ENCODE measurements around the gene TRIM69. TPM values are rescaled to one million over a fixed set of nuclear protein-coding genes. Genes with fewer than 3 reads are reported as not detected.
A peak's percentile ranks its signal among the peaks of the same experiment; 100 is the strongest.
"Not testable (repeated sequence)": the region's sequence is repeated elsewhere in the genome, so short reads cannot be mapped to it uniquely, and the experiment has no call there.

The TRIM69 gene
- total and polyA plus RNA-seq, 5 donors from 2014 or later = 38.1 to 61.5 (median 51.4) TPM

DNA sequence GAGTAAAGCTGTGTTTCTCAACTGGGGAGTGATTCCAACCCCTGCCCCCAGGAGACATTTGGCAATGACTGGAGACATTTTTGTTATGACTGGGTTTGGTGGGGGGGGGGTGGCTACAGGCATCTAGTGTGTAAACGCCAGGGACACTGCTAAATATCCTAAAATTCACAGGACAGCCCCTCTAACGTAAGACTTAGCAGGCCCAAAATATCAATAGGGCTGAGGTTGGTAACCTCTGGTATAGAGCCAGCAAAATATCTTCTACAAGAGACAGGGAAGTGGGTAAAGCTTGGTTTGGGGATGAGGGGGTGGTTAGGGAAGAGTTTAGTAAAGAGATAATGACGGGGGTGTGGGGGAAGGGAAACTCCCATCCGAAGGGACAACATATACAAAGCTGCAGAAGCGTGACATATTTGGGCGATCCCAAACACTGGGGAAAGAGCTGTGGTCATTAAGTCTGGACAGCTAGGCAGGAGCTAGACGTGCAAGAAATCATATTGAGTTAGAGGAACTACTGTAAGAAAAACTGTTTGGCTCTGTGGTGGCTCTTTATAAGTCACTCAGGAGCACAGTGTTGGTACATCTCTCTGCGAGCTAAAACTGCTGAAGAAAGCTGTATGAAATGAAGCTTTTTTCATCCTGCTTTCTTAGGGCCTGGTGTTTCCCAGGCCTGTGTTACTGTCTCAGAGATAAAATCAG lies 697 bp upstream of the TRIM69 start:
- H3K4me3 ChIP-seq (ENCODE audit: low read depth, low read length) = peak overlapping the region; percentile 87
- ATAC-seq (ENCODE audit: low read depth in 2 of 2) (peak; percentile 56 to 67), DNase-seq (peak in 2 of 3 donors; percentile 22 to 55)
- H3K4me1 ChIP-seq (ENCODE audit: control insufficient read depth, insufficient read depth, low read length, poor library complexity, severe bottlenecking) = peaks cover 69% of the 10 kb centered on the region
- peak overlapping the region; percentile 87 for H3K27ac ChIP-seq (ENCODE audit: insufficient read depth, low read length, poor library complexity, severe bottlenecking)
- H3K27me3 ChIP-seq (ENCODE audit: control insufficient read depth, insufficient read depth, low read length) = no peaks in the 10 kb centered on the region
- peaks cover 44 to 85% (median 63%) of the 10 kb centered on the region in 4 donors for H3K4me1 Mint-ChIP-seq
- H3K27ac Mint-ChIP-seq = peak overlapping the region; percentile 91 to 99 (median 98)
- H3K36me3 ChIP-seq (ENCODE audit: control insufficient read depth, insufficient read depth, low read length) = peaks cover 6% of the 10 kb centered on the region
- H3K36me3 Mint-ChIP-seq = peaks cover 8% of the 10 kb centered on the region
- peaks cover 0 to 2% (median 0%) of the 10 kb centered on the region in 7 donors for H3K9me3 Mint-ChIP-seq
- H3K9me3 ChIP-seq (ENCODE audit: control insufficient read depth in 2 of 2, low read length in 2 of 2) = no peaks in the 10 kb centered on the region
- H3K27me3 Mint-ChIP-seq = no peaks in the 10 kb centered on the region
- H3K4me3 Mint-ChIP-seq = peak overlapping the region; percentile 85 to 97 (median 90)

DNA sequence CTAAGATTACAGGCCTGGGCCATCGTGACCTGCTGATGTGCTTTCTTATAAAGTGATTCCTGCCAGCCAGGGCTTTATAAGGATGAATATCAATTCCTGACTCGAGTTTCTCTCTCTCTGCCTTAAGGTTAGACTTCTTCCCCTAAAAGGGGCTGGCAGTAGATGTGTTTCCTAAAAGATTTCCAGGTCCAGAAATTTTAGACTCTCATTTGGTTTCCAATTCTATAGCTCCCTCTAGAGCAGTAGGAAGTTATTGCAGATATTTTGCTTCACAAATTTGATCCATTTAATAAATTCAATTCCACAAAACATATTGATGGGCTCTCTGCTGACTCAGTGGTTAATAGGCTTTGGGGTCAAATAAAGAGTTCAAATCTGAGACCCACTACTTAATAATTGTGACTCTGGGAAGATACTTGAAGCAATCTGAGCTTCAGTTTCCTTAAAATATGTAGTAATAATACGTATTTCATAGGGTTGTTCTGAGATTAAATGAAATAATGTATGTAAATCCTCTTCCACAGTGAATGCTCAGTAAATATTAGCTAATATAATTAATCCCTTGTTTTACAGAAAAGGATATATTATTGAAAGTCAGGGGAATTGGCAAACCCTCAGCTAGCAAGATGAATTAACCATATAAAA lies 2.1 kb downstream of the TRIM69 start:
- Histone ChIP-seq H3K36me3 (ENCODE audit: control insufficient read depth, insufficient read depth, low read length) (no peaks in the 10 kb centered on the region), H3K9me3 (ENCODE audit: control insufficient read depth in 2 of 2, low read length in 2 of 2) (no peaks in the 10 kb centered on the region), H3K27ac (ENCODE audit: insufficient read depth, low read length, poor library complexity, severe bottlenecking) (peak overlapping the region; percentile 87), H3K27me3 (ENCODE audit: control insufficient read depth, insufficient read depth, low read length) (no peaks in the 10 kb centered on the region), H3K4me1 (ENCODE audit: control insufficient read depth, insufficient read depth, low read length, poor library complexity, severe bottlenecking) (peaks cover 49% of the 10 kb centered on the region), H3K4me3 (ENCODE audit: low read depth, low read length) (peak overlapping the region; percentile 87)
- peaks cover 0 to 5% (median 0%) of the 10 kb centered on the region in 7 donors for H3K9me3 Mint-ChIP-seq
- ATAC-seq (ENCODE audit: low read depth in 2 of 2) (no peak), DNase-seq (peak in 2 of 3 donors; percentile 64 to 74)
- no peaks in the 10 kb centered on the region for H3K36me3 Mint-ChIP-seq
- peak overlapping the region; percentile 47 to 60 (median 54) for H3K4me3 Mint-ChIP-seq
- peaks cover 30 to 60% (median 46%) of the 10 kb centered on the region in 4 donors for H3K4me1 Mint-ChIP-seq
- H3K27me3 Mint-ChIP-seq = no peaks in the 10 kb centered on the region
- peak overlapping the region; percentile 23 to 91 (median 81) for H3K27ac Mint-ChIP-seq

DNA sequence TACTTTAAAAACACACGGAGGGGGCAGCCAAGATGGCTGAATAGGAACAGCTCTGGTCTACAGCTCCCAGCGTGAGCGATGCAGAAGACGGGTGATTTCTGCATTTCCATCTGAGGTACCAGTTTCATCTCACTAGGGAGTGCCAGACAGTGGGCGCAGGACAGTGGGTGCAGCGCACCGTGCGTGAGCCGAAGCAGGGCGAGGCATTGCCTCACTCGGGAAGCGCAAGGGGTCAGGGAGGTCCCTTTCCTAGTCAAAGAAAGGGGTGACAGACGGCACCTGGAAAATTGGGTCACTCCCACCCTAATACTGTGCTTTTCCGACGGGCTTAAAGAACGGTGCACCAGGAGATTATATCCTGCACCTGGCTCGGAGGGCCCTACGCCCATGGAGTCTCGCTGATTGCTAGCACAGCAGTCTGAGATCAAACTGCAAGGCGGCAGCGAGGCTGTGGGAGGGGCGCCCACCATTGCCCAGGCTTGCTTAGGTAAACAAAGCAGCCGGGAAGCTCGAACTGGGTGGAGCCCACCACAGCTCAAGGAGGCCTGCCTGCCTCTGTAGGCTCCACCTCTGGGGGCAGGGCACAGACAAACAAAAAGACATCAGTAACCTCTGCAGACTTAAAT lies 3.0 kb downstream of the TRIM69 start:
- not testable (repeated sequence) for H3K27ac ChIP-seq (ENCODE audit: insufficient read depth, low read length, poor library complexity, severe bottlenecking); H3K4me3 ChIP-seq (ENCODE audit: low read depth, low read length); H3K36me3 Mint-ChIP-seq; H3K9me3 ChIP-seq (ENCODE audit: control insufficient read depth in 2 of 2, low read length in 2 of 2); H3K9me3 Mint-ChIP-seq; H3K36me3 ChIP-seq (ENCODE audit: control insufficient read depth, insufficient read depth, low read length); H3K27me3 Mint-ChIP-seq; ATAC-seq (ENCODE audit: low read depth in 2 of 2); H3K27me3 ChIP-seq (ENCODE audit: control insufficient read depth, insufficient read depth, low read length)
- H3K4me1 ChIP-seq (ENCODE audit: control insufficient read depth, insufficient read depth, low read length, poor library complexity, severe bottlenecking) = peaks cover 41% of the 10 kb centered on the region
- Mint-ChIP-seq H3K27ac (peak overlapping the region; percentile 62 to 91 (median 89)), H3K4me1 (peaks cover 25 to 54% (median 42%) of the 10 kb centered on the region in 4 donors), H3K4me3 (peak overlapping the region; percentile 24 to 64 (median 58))
- DNase-seq = peak in 1 of 3 donors; percentile 29

DNA sequence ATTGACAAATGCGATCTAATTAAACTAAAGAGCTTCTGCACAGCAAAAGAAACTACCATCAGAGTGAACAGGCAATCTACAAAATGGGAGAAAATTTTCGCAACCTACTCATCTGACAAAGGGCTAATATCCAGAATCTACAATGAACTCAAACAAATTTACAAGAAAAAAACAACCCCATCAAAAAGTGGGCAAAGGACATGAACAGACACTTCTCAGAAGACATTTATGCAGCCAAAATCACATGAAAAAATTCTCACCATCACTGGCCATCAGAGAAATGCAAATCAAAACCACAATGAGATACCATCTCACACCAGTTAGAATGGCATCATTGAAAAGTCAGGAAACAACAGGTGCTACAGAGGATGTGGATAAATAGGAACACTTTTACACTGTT lies 7.1 kb downstream of the TRIM69 start:
- H3K27me3 Mint-ChIP-seq; H3K9me3 ChIP-seq (ENCODE audit: control insufficient read depth in 2 of 2, low read length in 2 of 2); H3K27ac Mint-ChIP-seq; H3K4me3 ChIP-seq (ENCODE audit: low read depth, low read length); H3K4me1 ChIP-seq (ENCODE audit: control insufficient read depth, insufficient read depth, low read length, poor library complexity, severe bottlenecking); H3K4me3 Mint-ChIP-seq; ATAC-seq (ENCODE audit: low read depth in 2 of 2); H3K27ac ChIP-seq (ENCODE audit: insufficient read depth, low read length, poor library complexity, severe bottlenecking); H3K27me3 ChIP-seq (ENCODE audit: control insufficient read depth, insufficient read depth, low read length); DNase-seq; H3K36me3 Mint-ChIP-seq; H3K36me3 ChIP-seq (ENCODE audit: control insufficient read depth, insufficient read depth, low read length): not testable (repeated sequence)
- Mint-ChIP-seq H3K9me3 (peaks cover 0 to 13% (median 4%) of the 10 kb centered on the region in 7 donors), H3K4me1 (peaks cover 5 to 22% (median 13%) of the 10 kb centered on the region in 4 donors)

DNA sequence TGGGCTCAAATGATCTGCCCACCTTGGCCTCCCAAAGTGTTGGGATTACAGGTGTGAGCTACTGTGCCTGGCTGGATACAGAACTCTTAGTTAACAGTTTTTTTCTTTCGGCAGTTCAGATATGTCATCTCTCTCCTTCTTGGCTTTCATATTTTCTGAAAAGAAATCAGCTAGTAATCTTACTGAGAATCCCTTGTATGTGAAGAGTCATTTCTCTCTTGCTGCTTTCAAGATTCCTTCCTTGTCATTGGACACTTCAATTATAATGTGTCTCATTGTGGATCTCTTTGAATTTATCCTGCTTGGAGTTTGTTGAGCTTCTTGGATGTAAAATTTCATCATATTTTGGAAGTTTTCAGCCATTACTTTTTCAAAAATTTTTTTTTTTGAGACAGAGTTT lies 17.0 kb downstream of the TRIM69 start:
- DNase-seq (no peak), ATAC-seq (ENCODE audit: low read depth in 2 of 2) (no peak)
- Mint-ChIP-seq H3K27ac (no peak overlapping the region), H3K27me3 (no peaks in the 10 kb centered on the region), H3K4me3 (no peak overlapping the region), H3K9me3 (peaks cover 0 to 24% (median 13%) of the 10 kb centered on the region in 7 donors), H3K4me1 (peaks cover 0 to 35% (median 7%) of the 10 kb centered on the region in 4 donors), H3K36me3 (peaks cover 7% of the 10 kb centered on the region)
- no peaks in the 10 kb centered on the region for H3K4me1 ChIP-seq (ENCODE audit: control insufficient read depth, insufficient read depth, low read length, poor library complexity, severe bottlenecking)
- peaks cover 0 to 4% of the 10 kb centered on the region in 2 experiments for H3K9me3 ChIP-seq (ENCODE audit: control insufficient read depth in 2 of 2, low read length in 2 of 2)
- H3K27me3 ChIP-seq (ENCODE audit: control insufficient read depth, insufficient read depth, low read length) = no peaks in the 10 kb centered on the region
- H3K4me3 ChIP-seq (ENCODE audit: low read depth, low read length) = no peak overlapping the region
- no peak overlapping the region for H3K27ac ChIP-seq (ENCODE audit: insufficient read depth, low read length, poor library complexity, severe bottlenecking)
- H3K36me3 ChIP-seq (ENCODE audit: control insufficient read depth, insufficient read depth, low read length) = peaks cover 11% of the 10 kb centered on the region

DNA sequence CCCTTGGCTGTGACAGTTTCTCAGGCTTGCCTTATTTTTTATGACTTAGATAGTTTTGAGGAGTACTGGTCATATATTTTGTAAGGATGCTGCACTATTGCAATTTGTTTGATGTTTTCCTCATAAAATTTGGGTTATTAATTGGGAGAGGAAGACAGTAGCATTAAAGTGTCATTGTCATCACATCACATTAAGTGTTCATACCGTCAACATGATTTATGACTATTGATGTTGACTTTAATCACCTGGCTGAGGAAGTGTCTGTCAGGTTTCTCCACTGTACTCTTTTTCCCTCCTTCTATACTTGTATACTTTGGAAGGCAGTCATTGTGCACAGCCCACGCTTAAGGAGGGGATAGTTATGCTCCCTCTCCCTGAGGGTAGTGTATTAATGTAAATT lies 26.9 kb downstream of the TRIM69 start:
- Mint-ChIP-seq H3K9me3 (peaks cover 0 to 3% (median 0%) of the 10 kb centered on the region in 7 donors), H3K4me1 (no peaks in the 10 kb centered on the region), H3K27ac (no peak overlapping the region), H3K36me3 (peaks cover 8% of the 10 kb centered on the region), H3K4me3 (no peak overlapping the region), H3K27me3 (no peaks in the 10 kb centered on the region)
- ATAC-seq (ENCODE audit: low read depth in 2 of 2) = no peak
- DNase-seq = no peak
- Histone ChIP-seq H3K27me3 (ENCODE audit: control insufficient read depth, insufficient read depth, low read length) (no peaks in the 10 kb centered on the region), H3K4me3 (ENCODE audit: low read depth, low read length) (no peak overlapping the region), H3K4me1 (ENCODE audit: control insufficient read depth, insufficient read depth, low read length, poor library complexity, severe bottlenecking) (no peaks in the 10 kb centered on the region), H3K27ac (ENCODE audit: insufficient read depth, low read length, poor library complexity, severe bottlenecking) (no peak overlapping the region), H3K36me3 (ENCODE audit: control insufficient read depth, insufficient read depth, low read length) (peaks cover 14% of the 10 kb centered on the region), H3K9me3 (ENCODE audit: control insufficient read depth in 2 of 2, low read length in 2 of 2) (no peaks in the 10 kb centered on the region)

DNA sequence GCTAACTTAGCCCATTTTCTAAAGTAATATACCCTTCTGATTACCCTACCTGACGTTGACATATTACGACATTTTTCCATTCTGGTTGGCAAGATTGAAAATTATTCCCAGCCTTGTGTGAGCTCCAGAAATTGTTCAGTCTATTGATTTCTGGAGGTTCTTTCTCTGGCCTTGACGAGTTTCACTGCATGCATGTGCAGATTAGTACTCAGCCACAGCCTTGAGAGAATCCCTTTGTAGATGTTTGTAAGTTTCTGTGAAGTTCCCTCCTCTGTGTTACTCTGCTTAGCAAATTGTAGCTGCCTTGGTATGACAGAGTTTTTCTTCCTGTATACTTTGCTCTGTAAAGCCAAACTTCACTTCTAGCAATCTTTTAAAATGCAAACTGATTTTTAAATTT lies 27.5 kb downstream of the TRIM69 start:
- H3K27me3 ChIP-seq (ENCODE audit: control insufficient read depth, insufficient read depth, low read length) = no peaks in the 10 kb centered on the region
- ATAC-seq (ENCODE audit: low read depth in 2 of 2) (no peak), DNase-seq (no peak)
- no peaks in the 10 kb centered on the region for H3K4me1 ChIP-seq (ENCODE audit: control insufficient read depth, insufficient read depth, low read length, poor library complexity, severe bottlenecking)
- H3K27ac Mint-ChIP-seq = no peak overlapping the region
- no peak overlapping the region for H3K27ac ChIP-seq (ENCODE audit: insufficient read depth, low read length, poor library complexity, severe bottlenecking)
- H3K9me3 Mint-ChIP-seq = peaks cover 0 to 3% (median 0%) of the 10 kb centered on the region in 7 donors
- no peak overlapping the region for H3K4me3 Mint-ChIP-seq
- no peaks in the 10 kb centered on the region for H3K4me1 Mint-ChIP-seq
- no peaks in the 10 kb centered on the region for H3K27me3 Mint-ChIP-seq
- peaks cover 10% of the 10 kb centered on the region for H3K36me3 ChIP-seq (ENCODE audit: control insufficient read depth, insufficient read depth, low read length)
- H3K4me3 ChIP-seq (ENCODE audit: low read depth, low read length) = no peak overlapping the region
- H3K9me3 ChIP-seq (ENCODE audit: control insufficient read depth in 2 of 2, low read length in 2 of 2) = no peaks in the 10 kb centered on the region
- peaks cover 11% of the 10 kb centered on the region for H3K36me3 Mint-ChIP-seq

All from CD4-positive, CD25-positive, alpha-beta regulatory T cell (primary cell).